B cell (primary cell): ENCODE measurements around the gene DCHS1. TPM values are rescaled to one million over a fixed set of nuclear protein-coding genes. Genes with fewer than 3 reads are reported as not detected.
"Not testable (repeated sequence)": the region's sequence is repeated elsewhere in the genome, so short reads cannot be mapped to it uniquely, and the experiment has no call there.

Experiments used
- ATAC-seq: fragments of 200-7000 bp; cut with Tn5 transposase; one replicate; pipeline ENCODE4 v1.10.0; 2021; ENCODE audit warnings: low read depth, mild to moderate bottlenecking, moderate number of reproducible peaks, moderate library complexity
- CTCF ChIA-PET: fragments of 350-600 bp; sonication (Branson Sonifier 250); formaldehyde crosslinking; loops from one replicate; lab custom pipeline; 2021; ENCODE audit warnings: antibody characterized with exemption, inconsistent platforms; lab: Charles Lee
- POLR2A ChIA-PET: fragments of 350-600 bp; sonication (Branson Sonifier 250); formaldehyde crosslinking; loops from one replicate; lab custom pipeline; 2021; ENCODE audit warnings: antibody characterized with exemption; lab: Charles Lee
- DNase-seq: peaks from one replicate; pipeline ENCODE4 v3.0.0; 2013
- H2AFZ ChIP-seq: 2 replicates; pipeline ENCODE4 v1.6.1; 2012; ENCODE audit warnings: mild to moderate bottlenecking, low read depth, low read length; ENCODE audit not compliant: insufficient read depth, poor library complexity, severe bottlenecking
- H3K27ac ChIP-seq, 2 donors: 1 replicate in 1 of 2; 2 replicates in 1 of 2; pipeline ENCODE4 v1.5.1; 2012 to 2013; ENCODE audit warnings: low read length in 2 of 2, mild to moderate bottlenecking in 2 of 2, moderate library complexity in 1 of 2
- H3K27me3 ChIP-seq, 4 experiments: fragments of 200-600 bp in 1 of 4; sonication (generic) in 1 of 4; replicated peaks in 1 of 4; 1 replicate in 2 of 4; 2 replicates in 2 of 4; pipeline versions ENCODE4 v1.6.1 to v1.7.0; 2013 to 2016; ENCODE audit warnings: low read length in 3 of 4, mild to moderate bottlenecking in 2 of 4, mixed read lengths in 1 of 4, moderate library complexity in 1 of 4; ENCODE audit not compliant: insufficient read depth in 4 of 4, control insufficient read depth in 3 of 4; ENCODE audit errors: control extremely low read depth in 1 of 4
- H3K36me3 ChIP-seq, 2 experiments: replicated peaks in 1 of 2; 1 replicate in 1 of 2; 2 replicates in 1 of 2; pipeline versions ENCODE4 v1.6.1 to v1.7.1; 2013; ENCODE audit warnings: low read length in 1 of 2; ENCODE audit not compliant: insufficient read depth in 2 of 2, control insufficient read depth in 1 of 2; ENCODE audit errors: control extremely low read depth in 1 of 2, extremely low read depth in 1 of 2
- H3K4me1 ChIP-seq, 2 donors: fragments of 200-600 bp in 1 of 2; sonication (generic) in 1 of 2; 1 replicate in 1 of 2; 2 replicates in 1 of 2; pipeline versions ENCODE4 v1.5.1 to v1.6.1; 2013 to 2017; ENCODE audit warnings: low read length in 2 of 2; ENCODE audit not compliant: control insufficient read depth in 2 of 2, insufficient read depth in 2 of 2
- H3K4me2 ChIP-seq: replicated peaks from 2 replicates; pipeline ENCODE3; 2012; ENCODE audit warnings: mild to moderate bottlenecking, low read depth, low read length; ENCODE audit not compliant: poor library complexity, severe bottlenecking
- H3K4me3 ChIP-seq, 5 experiments: fragments of 200-600 bp in 1 of 5; sonication (generic) in 1 of 5; 1 replicate in 3 of 5; 2 replicates in 2 of 5; pipeline versions ENCODE4 v1.5.1 to v1.7.0; 2011 to 2016; ENCODE audit warnings: low read length in 4 of 5, mild to moderate bottlenecking in 4 of 5, low read depth in 2 of 5, control low read depth in 1 of 5, moderate library complexity in 1 of 5; ENCODE audit not compliant: insufficient read depth in 1 of 5; ENCODE audit errors: control extremely low read depth in 1 of 5, extremely low read depth in 1 of 5
- H3K79me2 ChIP-seq: fragments of 200-600 bp; sonication (generic); one replicate; pipeline ENCODE4 v1.6.0; 2016; ENCODE audit warnings: low read length; ENCODE audit not compliant: control insufficient read depth, insufficient read depth
- H3K9ac ChIP-seq: fragments of 200-600 bp; sonication (generic); 2 replicates; pipeline ENCODE4 v1.6.1; 2017; ENCODE audit warnings: mild to moderate bottlenecking, low read length, moderate library complexity
- H3K9me3 ChIP-seq, 3 donors: one replicate each; pipeline versions ENCODE4 v1.6.1 to v1.7.1; 2013; ENCODE audit warnings: low read length in 2 of 3; ENCODE audit not compliant: control insufficient read depth in 2 of 3, insufficient read depth in 1 of 3; ENCODE audit errors: control extremely low read depth in 1 of 3
- H4K20me1 ChIP-seq: 2 replicates; pipeline ENCODE4 v1.6.0; 2012; ENCODE audit warnings: mild to moderate bottlenecking, low read length; ENCODE audit not compliant: insufficient read depth, control insufficient read depth, poor library complexity, severe bottlenecking
- H3K27ac Mint-ChIP-seq: one replicate; pipeline ENCODE4 v1.8.0; 2021; ENCODE audit warnings: mixed read lengths
- H3K27me3 Mint-ChIP-seq: one replicate; pipeline ENCODE4 v1.8.0; 2021; ENCODE audit warnings: mixed read lengths
- H3K4me1 Mint-ChIP-seq: one replicate; pipeline ENCODE4 v1.8.0; 2021; ENCODE audit warnings: mixed read lengths
- H3K4me3 Mint-ChIP-seq: one replicate; pipeline ENCODE4 v1.8.0; 2021; ENCODE audit warnings: mixed read lengths
- H3K9me3 Mint-ChIP-seq: one replicate; pipeline ENCODE4 v1.8.0; 2022; ENCODE audit warnings: mixed read lengths; ENCODE audit not compliant: insufficient read depth
- CTCF ChIP-seq: fragments of 200-600 bp; IDR thresholded peaks from one replicate; pipeline ENCODE4 v1.8.0; 2022; ENCODE audit warnings: antibody characterized with exemption, mild to moderate bottlenecking
- EZH2 ChIP-seq: IDR thresholded peaks from 2 replicates; pipeline ENCODE4 v1.6.1; 2012; ENCODE audit warnings: borderline replicate concordance, low read depth, mild to moderate bottlenecking, moderate library complexity, low read length; ENCODE audit not compliant: insufficient read depth, poor library complexity, severe bottlenecking
- WGBS: methylation state at CpG from one replicate; pipeline ENCODE4 v1.1.5; 2013; ENCODE audit warnings: missing lambda C conversion rate; ENCODE audit not compliant: insufficient coverage; 5-methylcytosine and 5-hydroxymethylcytosine counted together
- intact Hi-C: fragments of 100-400 bp; cut with micrococcal nuclease; formaldehyde crosslinking; loops from one replicate; pipeline ENCODE4 v1.10.0; 2022
- polyA plus RNA-seq: library from polyadenylated mRNA; depleted of rRNA; stranded (reverse); fragments of >200 nt; gene quantifications from 2 replicates; pipeline ENCODE4 v1.2.3, GENCODE V29; 2012
- total RNA-seq, 2 donors: library from RNA; stranded (reverse); fragments of 120-200 nt in 1 of 2; gene quantifications; 1 replicate in 1 of 2; 2 replicates in 1 of 2; pipeline versions ENCODE4 v1.2.3 to v1.2.4, GENCODE V29; 2013 to 2022

Gene DCHS1
- total and polyA plus RNA-seq, 2 donors (not counting 1 experiment from before 2014, with no cell fraction given): 0.31 to 0.84 TPM

GRCh38 chr11:6690431-6691132, 35.0 kb upstream of the DCHS1 start:
- H3K4me3 ChIP-seq, H3K9me3 ChIP-seq, ATAC-seq, DNase-seq, H3K4me2 ChIP-seq, H3K27me3 Mint-ChIP-seq, H3K9me3 Mint-ChIP-seq, H2AFZ ChIP-seq, H3K4me1 ChIP-seq, intact Hi-C loops, H3K9ac ChIP-seq, H3K4me1 Mint-ChIP-seq, H3K4me3 Mint-ChIP-seq, CTCF ChIA-PET, H3K27me3 ChIP-seq, POLR2A ChIA-PET, H3K36me3 ChIP-seq, H3K27ac Mint-ChIP-seq, H3K79me2 ChIP-seq, H3K27ac ChIP-seq, H4K20me1 ChIP-seq: not testable (repeated sequence)
- WGBS: 100% methylated on average over 2 of the region's 11 CpGs

- H4K20me1 ChIP-seq: no peaks in the 10 kb centered on the region
- intact Hi-C loops: no loop called here
- H3K27me3 ChIP-seq: no peaks in the 10 kb centered on the region
- Mint-ChIP-seq H3K27ac (no peak overlapping the region), H3K4me3 (no peak overlapping the region), H3K4me1 (peaks cover 10% of the 10 kb centered on the region), H3K9me3 (no peaks in the 10 kb centered on the region), H3K27me3 (no peaks in the 10 kb centered on the region)
- H3K9ac ChIP-seq: no peak overlapping the region
- ChIA-PET CTCF (interaction anchor here (0.6 to 1.0 kb wide), 3 partner anchors 68 to 156 kb away, joined by 3 read pairs; no protein-coding TSS in a partner anchor), POLR2A (interaction anchor here (0.7 kb wide), 1 partner anchor 269 kb away, joined by 3 read pairs; no protein-coding TSS in a partner anchor)
- TF ChIP-seq EZH2 (no peak), CTCF (no peak)
- DNase-seq (no peak), ATAC-seq (no peak)
- H3K27ac ChIP-seq: no peak overlapping the region
- 68% methylated on average over 4 of the region's 4 CpGs for WGBS
- H2AFZ ChIP-seq: no peak overlapping the region
- no peaks in the 10 kb centered on the region for H3K36me3 ChIP-seq
- H3K4me3 ChIP-seq: no peak overlapping the region
- H3K9me3 ChIP-seq: no peaks in the 10 kb centered on the region
- H3K4me2 ChIP-seq: no peak overlapping the region
- H3K79me2 ChIP-seq: peaks cover 2% of the 10 kb centered on the region
- peaks cover 4% of the 10 kb centered on the region in 2 donors for H3K4me1 ChIP-seq
These were observed 32.3 kb upstream of the DCHS1 start for GRCh38 chr11:6687876-6688275.
